HL-60 (cell line): ENCODE data around the gene VWA8.

ENCODE experiments used
- CTCF ChIP-seq: IDR thresholded peaks from one replicate; pipeline ENCODE4 v1.5.1; 2011; ENCODE audit warnings: low read length, control low read depth, inconsistent platforms; ENCODE audit not compliant: insufficient read depth
- POLR2AphosphoS5 ChIP-seq: IDR thresholded peaks from 2 replicates; pipeline ENCODE4 v1.6.1; 2012; ENCODE audit warnings: low read depth
- TF ChIP-seq, protein P1 (sequence below): IDR thresholded peaks from 2 replicates; pipeline ENCODE4 v1.6.1; 2012; ENCODE audit warnings: low read depth; ENCODE audit not compliant: insufficient replicate concordance

DNA sequence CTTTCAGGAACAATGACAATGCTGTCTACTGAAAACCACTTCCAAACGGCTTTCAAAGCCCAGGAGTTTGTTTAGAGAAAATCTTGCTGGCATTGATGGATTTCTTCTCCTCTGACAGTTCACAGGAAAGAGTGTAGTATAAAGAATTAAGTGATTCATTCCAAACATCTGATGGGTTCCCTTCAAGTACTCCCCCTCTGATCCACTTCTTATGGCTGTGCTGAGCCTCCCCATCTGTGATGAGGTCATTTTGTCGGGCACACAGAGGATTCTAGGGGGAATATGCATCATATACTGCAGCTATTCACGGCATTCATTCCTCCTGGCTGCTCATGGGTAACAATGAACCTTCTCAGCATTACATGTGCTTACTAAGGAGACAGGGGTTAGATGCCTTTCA lies 395.7 kb downstream of the VWA8 start:
- TF ChIP-seq CTCF (no peak), POLR2AphosphoS5 (no peak)
- TF ChIP-seq, protein P1, sequence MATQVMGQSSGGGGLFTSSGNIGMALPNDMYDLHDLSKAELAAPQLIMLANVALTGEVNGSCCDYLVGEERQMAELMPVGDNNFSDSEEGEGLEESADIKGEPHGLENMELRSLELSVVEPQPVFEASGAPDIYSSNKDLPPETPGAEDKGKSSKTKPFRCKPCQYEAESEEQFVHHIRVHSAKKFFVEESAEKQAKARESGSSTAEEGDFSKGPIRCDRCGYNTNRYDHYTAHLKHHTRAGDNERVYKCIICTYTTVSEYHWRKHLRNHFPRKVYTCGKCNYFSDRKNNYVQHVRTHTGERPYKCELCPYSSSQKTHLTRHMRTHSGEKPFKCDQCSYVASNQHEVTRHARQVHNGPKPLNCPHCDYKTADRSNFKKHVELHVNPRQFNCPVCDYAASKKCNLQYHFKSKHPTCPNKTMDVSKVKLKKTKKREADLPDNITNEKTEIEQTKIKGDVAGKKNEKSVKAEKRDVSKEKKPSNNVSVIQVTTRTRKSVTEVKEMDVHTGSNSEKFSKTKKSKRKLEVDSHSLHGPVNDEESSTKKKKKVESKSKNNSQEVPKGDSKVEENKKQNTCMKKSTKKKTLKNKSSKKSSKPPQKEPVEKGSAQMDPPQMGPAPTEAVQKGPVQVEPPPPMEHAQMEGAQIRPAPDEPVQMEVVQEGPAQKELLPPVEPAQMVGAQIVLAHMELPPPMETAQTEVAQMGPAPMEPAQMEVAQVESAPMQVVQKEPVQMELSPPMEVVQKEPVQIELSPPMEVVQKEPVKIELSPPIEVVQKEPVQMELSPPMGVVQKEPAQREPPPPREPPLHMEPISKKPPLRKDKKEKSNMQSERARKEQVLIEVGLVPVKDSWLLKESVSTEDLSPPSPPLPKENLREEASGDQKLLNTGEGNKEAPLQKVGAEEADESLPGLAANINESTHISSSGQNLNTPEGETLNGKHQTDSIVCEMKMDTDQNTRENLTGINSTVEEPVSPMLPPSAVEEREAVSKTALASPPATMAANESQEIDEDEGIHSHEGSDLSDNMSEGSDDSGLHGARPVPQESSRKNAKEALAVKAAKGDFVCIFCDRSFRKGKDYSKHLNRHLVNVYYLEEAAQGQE = no peak
